T-helper 17 cell (primary cell): ENCODE data around the gene DENND1A. TPM values are rescaled to one million over a fixed set of nuclear protein-coding genes. Genes with fewer than 3 reads are reported as not detected.
A peak's percentile ranks its signal among the peaks of the same experiment; 100 is the strongest.
"Not testable (repeated sequence)": the region's sequence is repeated elsewhere in the genome, so short reads cannot be mapped to it uniquely, and the experiment has no call there.

Experiments used
- ATAC-seq: fragments of 150-1000 bp; cut with Tn5 transposase; 2 replicates; pipeline ENCODE4 v1.10.0; 2021; ENCODE audit warnings: mild to moderate bottlenecking, moderate library complexity
- DNase-seq, 3 donors: peaks; one replicate each; pipeline versions ENCODE4 v3.0.0 to v3.0.0-alpha.2; 2020 to 2021
- H3K9me3 ChIP-seq: one replicate; pipeline ENCODE4 v1.7.0; 2013; ENCODE audit warnings: low read length, mild to moderate bottlenecking; ENCODE audit not compliant: control insufficient read depth, poor library complexity, severe bottlenecking
- H3K27ac Mint-ChIP-seq: one replicate; pipeline ENCODE4 v1.8.0; 2022; ENCODE audit warnings: mild to moderate bottlenecking, moderate library complexity, mixed read lengths
- H3K27me3 Mint-ChIP-seq: one replicate; pipeline ENCODE4 v1.8.0; 2022; ENCODE audit warnings: mixed read lengths
- H3K36me3 Mint-ChIP-seq: one replicate; pipeline ENCODE4 v1.8.0; 2022; ENCODE audit warnings: low read depth, mixed read lengths
- H3K4me1 Mint-ChIP-seq: one replicate; pipeline ENCODE4 v1.8.0; 2022; ENCODE audit warnings: mild to moderate bottlenecking, mixed read lengths
- H3K4me3 Mint-ChIP-seq: one replicate; pipeline ENCODE4 v1.8.0; 2022; ENCODE audit warnings: mild to moderate bottlenecking, moderate library complexity, mixed read lengths
- total RNA-seq, 4 donors: library from RNA in 2 of 4; stranded (reverse) in 2 of 4; gene quantifications; one replicate each; pipeline ENCODE4 v1.2.3 and lab custom pipeline; 2022 to 2026

Gene DENND1A
- total RNA-seq, 2 donors from 2014 or later: 19.9 to 21.1 TPM

DNA sequence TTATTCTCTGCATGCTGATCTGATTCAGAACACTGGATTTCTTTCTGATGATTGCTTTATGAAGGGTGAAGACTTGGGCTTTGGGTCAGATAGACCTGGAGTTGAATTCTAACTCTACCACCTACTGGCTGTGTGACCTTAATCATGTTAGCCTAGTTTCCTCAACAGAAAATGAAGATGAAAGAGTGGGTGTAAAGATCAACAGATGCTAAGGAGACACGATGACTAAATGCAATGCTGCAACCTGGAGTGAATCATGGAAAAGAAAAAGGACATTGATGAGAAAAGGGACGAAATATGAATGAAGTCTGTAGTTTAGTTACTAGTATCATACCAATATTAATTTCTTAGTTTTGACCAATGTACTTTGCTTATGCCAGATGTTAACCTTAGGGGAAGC is 27.8 kb upstream of the DENND1A start:
- H3K27ac Mint-ChIP-seq: no peak overlapping the region
- H3K4me3 Mint-ChIP-seq: no peak overlapping the region
- H3K27me3 Mint-ChIP-seq: peaks cover 52% of the 10 kb centered on the region
- DNase-seq (no peak), ATAC-seq (no peak)
- H3K4me1 Mint-ChIP-seq: peaks cover 2% of the 10 kb centered on the region
- no peaks in the 10 kb centered on the region for H3K9me3 ChIP-seq
- H3K36me3 Mint-ChIP-seq: no peaks in the 10 kb centered on the region

DNA sequence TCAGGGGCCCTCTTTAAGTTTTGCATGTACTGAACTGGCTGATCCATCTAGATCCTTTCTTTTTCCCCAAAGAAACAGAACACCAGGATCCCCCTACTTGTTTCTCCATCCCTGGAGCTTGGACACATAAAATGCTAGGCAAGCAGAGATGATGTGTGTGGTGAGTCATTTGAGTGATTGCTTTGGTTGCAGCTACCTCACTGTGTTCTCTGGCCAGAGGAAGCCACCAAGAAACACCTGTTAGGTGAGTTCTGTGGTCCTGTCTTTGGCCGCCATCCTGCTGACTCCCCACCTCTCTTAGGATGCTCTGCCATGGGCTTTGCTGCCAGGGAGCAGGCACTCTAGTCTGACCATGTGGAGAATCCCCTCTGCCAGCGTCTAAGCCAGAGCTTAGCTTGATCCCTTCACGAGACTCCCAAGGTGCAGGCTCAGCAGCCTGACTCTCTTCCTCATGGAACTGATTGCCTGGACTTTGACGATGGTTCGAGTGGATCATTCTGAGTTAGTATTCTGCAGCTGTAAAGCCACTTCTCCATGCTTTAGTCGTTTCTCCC is 27.3 kb upstream of the DENND1A start:
- H3K27me3 Mint-ChIP-seq: peaks cover 56% of the 10 kb centered on the region
- no peak for ATAC-seq

DNA sequence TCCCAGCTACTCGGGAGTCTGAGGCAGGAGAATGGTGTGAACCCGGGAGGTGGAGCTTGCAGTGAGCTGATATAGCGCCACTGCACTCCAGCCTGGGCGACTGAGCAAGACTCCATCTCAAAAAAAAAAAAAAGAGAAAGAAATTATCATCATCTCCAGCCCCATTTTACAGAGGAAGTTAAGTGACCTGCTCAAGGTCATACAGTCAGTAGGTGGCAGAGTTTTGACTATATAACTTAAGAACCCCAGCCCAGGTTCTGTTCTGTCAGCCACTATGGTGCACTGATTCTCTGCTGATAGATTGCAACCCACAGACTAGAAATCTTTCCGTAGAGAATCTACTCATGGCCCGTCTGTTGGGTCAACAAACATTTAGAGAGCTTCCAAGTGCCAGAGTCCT is 25.7 kb upstream of the DENND1A start:
- Mint-ChIP-seq H3K27ac (no peak overlapping the region), H3K27me3 (peaks cover 53% of the 10 kb centered on the region), H3K4me1 (peaks cover 2% of the 10 kb centered on the region), H3K4me3 (no peak overlapping the region), H3K36me3 (no peaks in the 10 kb centered on the region)
- H3K9me3 ChIP-seq: no peaks in the 10 kb centered on the region
- DNase-seq: no peak
- ATAC-seq: no peak

More for the DNA sequence above, 27.3 kb upstream of the DENND1A start:
- Mint-ChIP-seq H3K4me3 (no peak overlapping the region), H3K4me1 (peaks cover 2% of the 10 kb centered on the region), H3K27ac (no peak overlapping the region), H3K36me3 (no peaks in the 10 kb centered on the region)
- no peak for DNase-seq
- no peaks in the 10 kb centered on the region for H3K9me3 ChIP-seq

DNA sequence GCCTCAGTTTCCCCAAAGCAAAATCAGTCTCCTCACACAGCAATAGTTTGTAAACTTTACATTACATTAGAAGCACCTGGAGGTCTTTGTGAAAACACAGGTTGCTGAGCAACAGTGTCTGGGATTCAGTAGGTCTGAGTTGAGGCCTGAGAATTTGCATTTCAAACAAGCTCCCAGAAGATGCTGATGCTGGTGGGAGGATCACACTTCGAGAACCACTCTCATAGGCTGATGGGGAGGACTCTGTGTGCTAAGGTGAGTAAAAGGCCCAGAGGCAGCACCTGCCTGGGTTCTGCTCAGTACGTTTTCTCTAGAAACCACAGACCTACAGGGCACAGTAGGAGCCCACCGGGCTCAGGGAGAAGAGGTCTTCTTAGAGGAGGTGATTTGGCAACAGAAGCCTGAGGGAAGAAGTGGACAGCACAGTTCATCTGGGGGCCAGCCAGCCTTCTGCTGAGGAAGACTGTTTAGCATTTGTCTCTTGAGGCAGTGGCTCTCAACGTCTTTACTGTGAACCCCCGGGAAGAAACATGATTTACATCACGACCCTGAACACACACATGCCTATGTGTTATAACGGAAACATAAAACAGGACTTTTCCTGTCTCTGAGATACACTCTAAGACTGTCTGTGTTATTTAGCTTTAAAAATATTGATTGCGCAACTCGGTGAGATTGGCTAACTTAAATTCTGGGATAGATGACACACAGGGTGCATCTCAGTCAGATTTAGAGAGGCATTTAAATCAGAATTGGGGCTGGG is 24.8 kb upstream of the DENND1A start:
- no peak overlapping the region for H3K27ac Mint-ChIP-seq
- H3K27me3 Mint-ChIP-seq: peaks cover 50% of the 10 kb centered on the region
- ATAC-seq (no peak), DNase-seq (no peak)
- H3K4me3 Mint-ChIP-seq: no peak overlapping the region
- peaks cover 2% of the 10 kb centered on the region for H3K4me1 Mint-ChIP-seq
- no peaks in the 10 kb centered on the region for H3K36me3 Mint-ChIP-seq
- H3K9me3 ChIP-seq: no peaks in the 10 kb centered on the region

DNA sequence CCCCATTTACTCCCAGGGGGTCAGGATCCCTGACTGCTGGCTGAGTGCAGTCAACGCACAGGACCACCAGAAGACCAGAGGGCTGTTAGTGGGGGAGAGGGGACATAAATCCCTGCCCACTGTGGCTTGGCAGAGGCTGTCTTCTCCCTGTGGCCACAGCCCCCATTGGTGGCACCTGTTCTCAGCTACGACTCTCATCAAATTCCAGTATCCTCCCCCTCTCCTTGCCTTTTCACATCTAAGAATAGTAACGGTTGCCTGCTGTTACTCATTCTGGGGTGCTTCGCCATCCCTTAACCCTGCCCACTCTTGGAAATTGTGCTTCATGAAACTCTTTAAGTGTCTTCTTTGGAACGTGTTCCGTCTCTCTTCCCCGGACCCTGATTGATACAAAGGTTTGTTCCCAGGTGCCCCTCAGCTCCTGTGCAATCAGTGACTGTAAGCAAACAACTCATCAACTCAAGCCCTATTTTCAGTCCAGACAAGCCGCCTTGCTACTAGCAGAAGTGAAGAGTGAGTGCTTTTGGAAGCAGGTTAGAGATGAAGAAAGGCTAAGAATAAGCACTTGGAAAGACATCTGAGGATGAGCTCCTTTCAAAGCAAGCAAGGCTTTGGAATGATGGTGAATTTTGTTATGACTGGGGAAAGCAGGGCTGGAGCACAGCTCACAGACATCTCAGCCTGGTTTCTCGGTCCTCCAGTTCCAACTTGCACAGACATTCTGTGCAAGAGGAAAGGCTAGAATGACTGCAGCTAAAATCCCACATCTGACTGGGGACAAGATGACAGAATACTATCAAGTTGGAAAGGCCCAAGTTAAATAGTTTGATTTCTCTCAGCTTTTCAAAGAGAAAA is 22.9 kb upstream of the DENND1A start:
- H3K4me1 Mint-ChIP-seq: peaks cover 2% of the 10 kb centered on the region
- no peak overlapping the region for H3K4me3 Mint-ChIP-seq
- no peaks in the 10 kb centered on the region for H3K9me3 ChIP-seq
- DNase-seq (no peak), ATAC-seq (no peak)
- H3K27ac Mint-ChIP-seq: no peak overlapping the region
- peaks cover 34% of the 10 kb centered on the region for H3K27me3 Mint-ChIP-seq
- no peaks in the 10 kb centered on the region for H3K36me3 Mint-ChIP-seq

DNA sequence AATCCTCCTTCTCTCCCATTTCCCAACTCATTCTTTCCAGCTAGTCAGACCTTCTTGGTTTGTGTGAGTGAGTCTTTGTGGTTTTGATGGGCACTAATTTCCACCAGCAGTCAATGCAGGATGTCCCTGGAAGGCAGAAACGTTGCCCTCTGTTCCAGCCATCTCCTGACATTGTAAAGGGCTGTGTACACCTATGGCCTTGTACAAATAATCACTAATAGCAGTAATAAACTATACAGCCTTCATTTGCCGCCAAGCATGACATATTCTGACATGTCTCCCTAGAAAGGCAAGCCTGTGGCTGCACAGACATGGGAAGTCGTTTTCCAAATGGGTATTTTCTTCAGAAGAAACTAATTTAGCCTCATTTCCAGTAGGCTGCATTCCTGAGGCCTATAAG is 18.4 kb upstream of the DENND1A start:
- no peak for DNase-seq
- Mint-ChIP-seq H3K4me3 (no peak overlapping the region), H3K36me3 (peaks cover 2% of the 10 kb centered on the region), H3K4me1 (no peaks in the 10 kb centered on the region), H3K27ac (no peak overlapping the region), H3K27me3 (peaks cover 27% of the 10 kb centered on the region)
- no peak for ATAC-seq
- no peaks in the 10 kb centered on the region for H3K9me3 ChIP-seq

DNA sequence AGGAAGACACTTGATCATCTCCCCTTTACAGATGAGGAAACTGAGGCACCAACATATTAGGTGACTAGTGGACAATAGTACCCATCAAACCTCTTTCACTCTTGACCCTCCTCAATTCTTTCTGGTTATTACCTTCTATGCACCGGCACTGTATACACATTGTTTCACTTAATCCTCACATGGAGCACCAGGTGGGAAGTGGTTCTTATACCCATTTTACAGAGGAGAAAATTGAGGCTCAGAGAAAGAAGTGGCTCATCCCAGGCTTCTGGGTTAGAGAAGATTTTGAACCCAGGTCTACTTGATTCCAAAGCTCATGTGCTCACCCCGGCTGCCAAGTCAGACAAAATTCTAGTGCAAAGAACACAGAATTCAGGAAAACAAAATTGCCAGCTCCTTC is 17.4 kb upstream of the DENND1A start:
- peaks cover 3% of the 10 kb centered on the region for H3K36me3 Mint-ChIP-seq
- no peaks in the 10 kb centered on the region for H3K9me3 ChIP-seq
- no peak for DNase-seq
- H3K4me1 Mint-ChIP-seq: no peaks in the 10 kb centered on the region
- H3K27me3 Mint-ChIP-seq: peaks cover 26% of the 10 kb centered on the region
- H3K4me3 Mint-ChIP-seq: no peak overlapping the region
- ATAC-seq: no peak
- H3K27ac Mint-ChIP-seq: no peak overlapping the region

DNA sequence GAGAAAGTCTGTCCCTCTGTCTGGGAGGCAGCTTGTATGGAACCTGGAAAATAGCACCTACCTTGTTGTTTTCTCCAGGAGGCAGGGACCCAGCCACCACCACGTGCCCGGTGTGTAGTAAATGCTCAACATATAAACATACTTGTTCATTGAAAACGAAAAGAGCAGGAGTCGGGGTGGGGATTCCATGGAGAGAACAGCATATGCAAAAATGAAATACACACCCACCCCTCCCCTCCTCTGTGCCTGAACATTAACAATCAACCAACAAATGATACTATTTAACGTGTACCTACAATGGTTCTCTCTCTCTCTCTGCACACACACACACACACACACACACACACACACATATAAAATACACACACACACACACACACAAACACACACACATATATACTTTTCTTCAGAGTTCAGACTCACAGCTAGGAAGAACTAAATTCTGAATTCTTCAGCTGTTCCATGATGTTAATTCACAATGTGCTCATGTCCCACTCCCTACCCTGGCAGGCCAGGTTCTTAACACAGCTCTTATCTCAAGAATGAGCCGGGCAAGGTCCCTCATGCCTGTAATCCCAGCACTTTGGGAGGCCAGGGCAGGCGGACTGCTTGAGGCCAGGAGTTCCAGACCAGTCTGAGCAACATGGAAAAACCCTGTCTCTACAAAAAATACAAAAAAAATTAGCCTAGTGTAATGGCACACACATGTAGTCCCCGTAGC is 16.3 kb upstream of the DENND1A start:
- H3K4me1 Mint-ChIP-seq: no peaks in the 10 kb centered on the region
- peaks cover 27% of the 10 kb centered on the region for H3K27me3 Mint-ChIP-seq
- DNase-seq (no peak), ATAC-seq (no peak)
- no peak overlapping the region for H3K27ac Mint-ChIP-seq
- H3K36me3 Mint-ChIP-seq: peaks cover 3% of the 10 kb centered on the region
- H3K4me3 Mint-ChIP-seq: peak overlapping the region; percentile 19
- H3K9me3 ChIP-seq: no peaks in the 10 kb centered on the region

DNA sequence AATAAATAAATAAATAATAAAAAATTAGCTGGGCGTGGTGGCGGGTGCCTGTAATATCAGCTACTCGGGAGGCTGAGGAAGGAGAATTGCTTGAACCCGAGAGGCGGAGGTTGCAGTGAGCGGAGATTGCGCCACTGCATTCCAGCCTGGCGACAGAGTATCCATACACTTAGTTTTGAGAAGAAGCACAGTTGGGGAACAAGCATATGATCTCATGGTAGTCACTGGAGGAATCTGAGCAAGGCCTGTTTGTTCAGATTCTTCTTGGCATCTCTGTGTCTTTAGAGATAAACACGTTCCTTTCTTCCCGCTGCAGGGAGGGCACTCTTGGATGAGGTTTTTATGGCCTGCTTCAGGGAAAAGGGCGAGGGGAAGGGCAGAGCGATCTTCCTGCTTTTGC is 15.6 kb upstream of the DENND1A start:
- no peak for DNase-seq
- ATAC-seq: no peak
- Mint-ChIP-seq H3K27ac (no peak overlapping the region), H3K36me3 (peaks cover 3% of the 10 kb centered on the region), H3K4me3 (no peak overlapping the region), H3K27me3 (peaks cover 27% of the 10 kb centered on the region), H3K4me1 (no peaks in the 10 kb centered on the region)
- H3K9me3 ChIP-seq: no peaks in the 10 kb centered on the region

DNA sequence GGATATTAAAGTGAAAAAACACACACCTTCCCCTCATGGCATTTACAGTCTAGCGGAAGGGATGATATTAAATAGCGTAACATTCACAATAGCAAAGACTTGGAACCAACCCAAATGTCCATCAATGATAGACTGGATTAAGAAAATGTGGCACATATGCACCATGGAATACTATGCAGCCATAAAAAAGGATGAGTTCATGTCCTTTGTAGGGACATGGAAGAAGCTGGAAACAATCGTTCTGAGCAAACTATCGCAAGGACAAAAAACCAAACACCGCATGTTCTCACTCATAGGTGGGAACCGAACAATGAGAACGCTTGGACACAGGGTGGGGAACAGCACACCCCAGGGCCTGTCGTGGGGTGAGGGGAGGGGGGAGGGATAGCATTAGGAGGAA is 14.5 kb upstream of the DENND1A start:
- H3K36me3 Mint-ChIP-seq, H3K9me3 ChIP-seq, H3K4me3 Mint-ChIP-seq, H3K4me1 Mint-ChIP-seq, H3K27ac Mint-ChIP-seq, ATAC-seq, DNase-seq: not testable (repeated sequence)
- H3K27me3 Mint-ChIP-seq: peaks cover 29% of the 10 kb centered on the region

DNA sequence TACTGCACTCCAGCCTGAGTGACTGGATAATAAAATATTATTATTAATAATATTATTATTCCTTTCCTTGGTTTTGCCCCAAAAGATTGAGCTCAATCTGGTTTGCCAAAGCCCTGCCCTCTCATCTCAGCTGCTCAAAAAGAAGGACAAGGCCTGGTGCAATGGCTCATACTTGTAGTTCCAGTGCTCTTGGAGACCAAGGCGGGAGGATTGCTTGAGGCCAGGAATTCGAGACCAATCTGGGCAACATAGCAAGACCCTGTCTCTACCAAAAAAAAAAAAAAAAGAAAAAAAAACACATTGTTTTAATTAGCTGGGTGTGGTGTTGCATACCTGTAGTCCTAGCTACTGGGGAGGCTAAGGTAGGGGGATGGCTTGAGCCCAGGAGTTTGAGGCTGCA is 13.7 kb upstream of the DENND1A start:
- H3K9me3 ChIP-seq: no peaks in the 10 kb centered on the region
- H3K36me3 Mint-ChIP-seq: peaks cover 3% of the 10 kb centered on the region
- no peak overlapping the region for H3K27ac Mint-ChIP-seq
- H3K4me3 Mint-ChIP-seq: no peak overlapping the region
- no peak for DNase-seq
- H3K27me3 Mint-ChIP-seq: peaks cover 36% of the 10 kb centered on the region
- ATAC-seq: no peak
- H3K4me1 Mint-ChIP-seq: no peaks in the 10 kb centered on the region

DNA sequence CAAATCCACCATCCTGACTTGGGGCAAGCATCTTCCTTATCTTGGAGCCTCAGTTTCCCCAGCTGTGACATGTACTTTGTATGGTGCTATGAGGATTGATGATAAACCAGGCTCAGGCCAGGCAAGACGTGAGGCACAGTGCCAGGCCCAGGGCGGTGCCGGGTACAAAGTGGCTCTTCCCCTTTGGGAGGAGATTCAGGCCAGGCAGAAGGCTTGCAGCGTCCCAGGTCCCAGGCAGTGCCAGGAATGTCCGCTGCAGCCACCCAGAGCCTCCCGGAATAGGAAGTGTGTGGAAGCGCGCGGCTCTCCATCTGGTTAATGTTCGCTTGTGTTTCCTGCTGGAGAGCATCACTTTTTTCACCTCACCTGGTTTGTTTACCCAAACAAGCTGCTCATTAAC is 12.6 kb upstream of the DENND1A start:
- Mint-ChIP-seq H3K27ac (no peak overlapping the region), H3K4me3 (no peak overlapping the region), H3K4me1 (no peaks in the 10 kb centered on the region), H3K27me3 (peaks cover 44% of the 10 kb centered on the region), H3K36me3 (peaks cover 3% of the 10 kb centered on the region)
- DNase-seq (no peak), ATAC-seq (no peak)
- no peaks in the 10 kb centered on the region for H3K9me3 ChIP-seq

DNA sequence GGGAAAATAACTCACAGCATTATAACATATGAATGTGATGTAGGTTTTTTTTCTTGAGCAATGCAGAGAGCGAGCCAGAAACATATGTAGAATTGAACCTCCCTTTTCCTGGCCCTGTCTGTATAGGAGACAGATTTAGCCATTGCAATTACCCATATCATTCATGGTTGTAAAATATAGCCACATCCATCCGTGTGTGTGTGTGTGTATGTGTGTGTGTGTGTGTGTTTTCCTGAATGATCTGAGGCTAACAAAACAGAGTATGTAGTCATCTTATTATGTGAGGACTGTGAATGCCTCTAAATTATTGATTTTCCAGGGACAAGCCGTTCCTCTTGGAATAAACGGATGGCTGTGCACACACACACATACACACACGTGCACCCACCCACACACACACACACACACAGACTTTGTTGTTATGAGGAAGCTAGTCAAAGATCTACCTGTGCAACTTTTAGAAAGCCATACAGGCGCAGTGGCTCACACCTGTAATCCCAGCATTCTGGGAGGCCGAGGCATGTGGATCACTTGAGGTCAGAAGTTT is 11.7 kb upstream of the DENND1A start:
- DNase-seq (no peak), ATAC-seq (no peak)
- Mint-ChIP-seq H3K27ac (no peak overlapping the region), H3K27me3 (peaks cover 44% of the 10 kb centered on the region), H3K36me3 (peaks cover 3% of the 10 kb centered on the region), H3K4me3 (no peak overlapping the region), H3K4me1 (no peaks in the 10 kb centered on the region)
- no peaks in the 10 kb centered on the region for H3K9me3 ChIP-seq
